Activated naive CD8-positive, alpha-beta T cell treated with anti-CD3 and anti-CD28 coated beads, Interleukin-2, amount 50 U/mL, for 24 hours (primary cell): ENCODE results near the gene FEZF2.
A peak's percentile ranks its signal among the peaks of the same experiment; 100 is the strongest.

Experiments used
- ATAC-seq: fragments of 150-1000 bp; cut with Tn5 transposase; one replicate; pipeline ENCODE4 v1.10.0; 2021
- DNase-seq: peaks from one replicate; pipeline ENCODE4 v3.0.0; 2021
- H3K27ac Mint-ChIP-seq: one replicate; pipeline ENCODE4 v1.8.0; 2021; ENCODE audit warnings: mild to moderate bottlenecking, mixed read lengths
- H3K27me3 Mint-ChIP-seq: one replicate; pipeline ENCODE4 v1.8.0; 2021; ENCODE audit warnings: mixed read lengths
- H3K36me3 Mint-ChIP-seq: one replicate; pipeline ENCODE4 v1.8.0; 2021; ENCODE audit warnings: low read depth, mixed read lengths
- H3K4me1 Mint-ChIP-seq: one replicate; pipeline ENCODE4 v1.8.0; 2021; ENCODE audit warnings: mixed read lengths
- H3K4me3 Mint-ChIP-seq: one replicate; pipeline ENCODE4 v1.8.0; 2021; ENCODE audit warnings: mild to moderate bottlenecking, moderate library complexity, mixed read lengths
- H3K9me3 Mint-ChIP-seq: one replicate; pipeline ENCODE4 v1.8.0; 2021; ENCODE audit warnings: mixed read lengths

FEZF2 gene

GRCh38 chr3:62368290-62368704, 5.1 kb downstream of the FEZF2 start:
- H3K27me3 Mint-ChIP-seq, result peaks cover 79% of the 10 kb centered on the region
- H3K9me3 Mint-ChIP-seq, result no peaks in the 10 kb centered on the region
- peaks cover 7% of the 10 kb centered on the region for H3K4me1 Mint-ChIP-seq
- ATAC-seq, result no peak
- no peak overlapping the region for H3K4me3 Mint-ChIP-seq
- no peak overlapping the region for H3K27ac Mint-ChIP-seq
- H3K36me3 Mint-ChIP-seq, result no peaks in the 10 kb centered on the region
- no peak for DNase-seq

- peaks cover 76% of the 10 kb centered on the region for H3K27me3 Mint-ChIP-seq
- ATAC-seq, result no peak
- no peak overlapping the region for H3K4me3 Mint-ChIP-seq
- no peak for DNase-seq
- no peaks in the 10 kb centered on the region for H3K36me3 Mint-ChIP-seq
- H3K9me3 Mint-ChIP-seq, result no peaks in the 10 kb centered on the region
- H3K4me1 Mint-ChIP-seq, result peaks cover 7% of the 10 kb centered on the region
- H3K27ac Mint-ChIP-seq, result no peak overlapping the region
Measured at GRCh38 chr3:62367763-62368195, 5.6 kb downstream of the FEZF2 start.

- Mint-ChIP-seq H3K4me3 (no peak overlapping the region), H3K27ac (no peak overlapping the region), H3K9me3 (no peaks in the 10 kb centered on the region), H3K36me3 (no peaks in the 10 kb centered on the region), H3K4me1 (peaks cover 6% of the 10 kb centered on the region), H3K27me3 (peaks cover 70% of the 10 kb centered on the region)
- ATAC-seq, result no peak
- DNase-seq, result no peak
Measured at GRCh38 chr3:62366126-62366484, 7.2 kb downstream of the FEZF2 start.

GRCh38 chr3:62365391-62366125, 7.8 kb downstream of the FEZF2 start:
- peaks cover 65% of the 10 kb centered on the region for H3K27me3 Mint-ChIP-seq
- H3K27ac Mint-ChIP-seq, result no peak overlapping the region
- no peak for DNase-seq
- ATAC-seq, result no peak
- no peaks in the 10 kb centered on the region for H3K9me3 Mint-ChIP-seq
- H3K36me3 Mint-ChIP-seq, result no peaks in the 10 kb centered on the region
- peaks cover 2% of the 10 kb centered on the region for H3K4me1 Mint-ChIP-seq
- H3K4me3 Mint-ChIP-seq, result no peak overlapping the region

- Mint-ChIP-seq H3K27ac (no peak overlapping the region), H3K9me3 (no peaks in the 10 kb centered on the region)
Measured at GRCh38 chr3:62364191-62364590, 9.2 kb downstream of the FEZF2 start.

GRCh38 chr3:62363275-62363674, 10.1 kb downstream of the FEZF2 start:
- no peak overlapping the region for H3K27ac Mint-ChIP-seq
- ATAC-seq, result no peak
- no peak for DNase-seq
- H3K4me1 Mint-ChIP-seq, result no peaks in the 10 kb centered on the region
- H3K9me3 Mint-ChIP-seq, result no peaks in the 10 kb centered on the region
- H3K27me3 Mint-ChIP-seq, result peaks cover 46% of the 10 kb centered on the region
- no peak overlapping the region for H3K4me3 Mint-ChIP-seq
- H3K36me3 Mint-ChIP-seq, result no peaks in the 10 kb centered on the region

More at GRCh38 chr3:62364191-62364590, 9.2 kb downstream of the FEZF2 start:
- Mint-ChIP-seq H3K4me1 (no peaks in the 10 kb centered on the region), H3K36me3 (no peaks in the 10 kb centered on the region), H3K27me3 (peaks cover 54% of the 10 kb centered on the region), H3K4me3 (no peak overlapping the region)
- ATAC-seq (no peak), DNase-seq (no peak)

- no peaks in the 10 kb centered on the region for H3K36me3 Mint-ChIP-seq
- H3K27ac Mint-ChIP-seq, result no peak overlapping the region
- H3K4me1 Mint-ChIP-seq, result no peaks in the 10 kb centered on the region
- no peaks in the 10 kb centered on the region for H3K9me3 Mint-ChIP-seq
- H3K4me3 Mint-ChIP-seq, result no peak overlapping the region
- peaks cover 35% of the 10 kb centered on the region for H3K27me3 Mint-ChIP-seq
- DNase-seq (no peak), ATAC-seq (no peak)
Measured at GRCh38 chr3:62361824-62362223, 11.5 kb downstream of the FEZF2 start.

GRCh38 chr3:62361261-62361660, 12.1 kb downstream of the FEZF2 start:
- no peak overlapping the region for H3K4me3 Mint-ChIP-seq
- peaks cover 32% of the 10 kb centered on the region for H3K27me3 Mint-ChIP-seq
- H3K9me3 Mint-ChIP-seq, result no peaks in the 10 kb centered on the region
- no peak overlapping the region for H3K27ac Mint-ChIP-seq
- ATAC-seq (no peak), DNase-seq (no peak)
- no peaks in the 10 kb centered on the region for H3K36me3 Mint-ChIP-seq
- no peaks in the 10 kb centered on the region for H3K4me1 Mint-ChIP-seq

GRCh38 chr3:62359531-62359930, 13.8 kb downstream of the FEZF2 start:
- no peak for ATAC-seq
- H3K36me3 Mint-ChIP-seq, result no peaks in the 10 kb centered on the region
- peaks cover 15% of the 10 kb centered on the region for H3K27me3 Mint-ChIP-seq

GRCh38 chr3:62356356-62356755, 17.0 kb downstream of the FEZF2 start:
- ATAC-seq, result no peak
- no peak overlapping the region for H3K27ac Mint-ChIP-seq

More at GRCh38 chr3:62359531-62359930, 13.8 kb downstream of the FEZF2 start:
- DNase-seq, result no peak
- H3K27ac Mint-ChIP-seq, result no peak overlapping the region
- H3K4me3 Mint-ChIP-seq, result no peak overlapping the region
- no peaks in the 10 kb centered on the region for H3K9me3 Mint-ChIP-seq
- H3K4me1 Mint-ChIP-seq, result no peaks in the 10 kb centered on the region

GRCh38 chr3:62355703-62356102, 17.6 kb downstream of the FEZF2 start:
- no peaks in the 10 kb centered on the region for H3K36me3 Mint-ChIP-seq
- H3K9me3 Mint-ChIP-seq, result no peaks in the 10 kb centered on the region
- no peak overlapping the region for H3K4me3 Mint-ChIP-seq
- no peak for DNase-seq
- ATAC-seq, result no peak
- H3K27ac Mint-ChIP-seq, result no peak overlapping the region
- no peaks in the 10 kb centered on the region for H3K4me1 Mint-ChIP-seq
- H3K27me3 Mint-ChIP-seq, result peaks cover 7% of the 10 kb centered on the region

More at GRCh38 chr3:62356356-62356755, 17.0 kb downstream of the FEZF2 start:
- no peak for DNase-seq
- Mint-ChIP-seq H3K27me3 (peaks cover 7% of the 10 kb centered on the region), H3K36me3 (no peaks in the 10 kb centered on the region), H3K4me1 (no peaks in the 10 kb centered on the region), H3K4me3 (no peak overlapping the region), H3K9me3 (no peaks in the 10 kb centered on the region)

GRCh38 chr3:62343755-62344154, 29.6 kb downstream of the FEZF2 start:
- Mint-ChIP-seq H3K4me3 (no peak overlapping the region), H3K36me3 (no peaks in the 10 kb centered on the region), H3K27ac (no peak overlapping the region), H3K4me1 (no peaks in the 10 kb centered on the region), H3K27me3 (peaks cover 9% of the 10 kb centered on the region), H3K9me3 (no peaks in the 10 kb centered on the region)
- DNase-seq (no peak), ATAC-seq (no peak)

GRCh38 chr3:62335196-62335595, 38.2 kb downstream of the FEZF2 start:
- Mint-ChIP-seq H3K27me3 (peaks cover 2% of the 10 kb centered on the region), H3K9me3 (no peaks in the 10 kb centered on the region), H3K27ac (no peak overlapping the region), H3K36me3 (no peaks in the 10 kb centered on the region), H3K4me3 (no peak overlapping the region), H3K4me1 (peaks cover 2% of the 10 kb centered on the region)
- ATAC-seq, result no peak
- DNase-seq, result no peak

GRCh38 chr3:62332835-62333244, 40.5 kb downstream of the FEZF2 start:
- H3K36me3 Mint-ChIP-seq, result no peaks in the 10 kb centered on the region
- no peaks in the 10 kb centered on the region for H3K9me3 Mint-ChIP-seq
- peaks cover 2% of the 10 kb centered on the region for H3K4me1 Mint-ChIP-seq
- H3K27me3 Mint-ChIP-seq, result no peaks in the 10 kb centered on the region
- DNase-seq (no peak), ATAC-seq (no peak)
- no peak overlapping the region for H3K4me3 Mint-ChIP-seq
- no peak overlapping the region for H3K27ac Mint-ChIP-seq

- no peaks in the 10 kb centered on the region for H3K9me3 Mint-ChIP-seq
- H3K27me3 Mint-ChIP-seq, result no peaks in the 10 kb centered on the region
- no peak overlapping the region for H3K27ac Mint-ChIP-seq
- peaks cover 2% of the 10 kb centered on the region for H3K4me1 Mint-ChIP-seq
- DNase-seq (no peak), ATAC-seq (peak; percentile 61)
- H3K36me3 Mint-ChIP-seq, result no peaks in the 10 kb centered on the region
- no peak overlapping the region for H3K4me3 Mint-ChIP-seq
Measured at GRCh38 chr3:62332017-62332416, 41.3 kb downstream of the FEZF2 start.

- Mint-ChIP-seq H3K27me3 (no peaks in the 10 kb centered on the region), H3K4me1 (peaks cover 2% of the 10 kb centered on the region), H3K9me3 (no peaks in the 10 kb centered on the region), H3K4me3 (no peak overlapping the region), H3K27ac (no peak overlapping the region), H3K36me3 (no peaks in the 10 kb centered on the region)
- ATAC-seq, result no peak
- no peak for DNase-seq
Measured at GRCh38 chr3:62329971-62330370, 43.4 kb downstream of the FEZF2 start.
